ENCODE measurements around the gene FGGY.

The FGGY gene

GRCh38 chr1:59419361-59420140 lies 122.7 kb downstream of the FGGY start:
- DNase-seq, result no peak

DNA sequence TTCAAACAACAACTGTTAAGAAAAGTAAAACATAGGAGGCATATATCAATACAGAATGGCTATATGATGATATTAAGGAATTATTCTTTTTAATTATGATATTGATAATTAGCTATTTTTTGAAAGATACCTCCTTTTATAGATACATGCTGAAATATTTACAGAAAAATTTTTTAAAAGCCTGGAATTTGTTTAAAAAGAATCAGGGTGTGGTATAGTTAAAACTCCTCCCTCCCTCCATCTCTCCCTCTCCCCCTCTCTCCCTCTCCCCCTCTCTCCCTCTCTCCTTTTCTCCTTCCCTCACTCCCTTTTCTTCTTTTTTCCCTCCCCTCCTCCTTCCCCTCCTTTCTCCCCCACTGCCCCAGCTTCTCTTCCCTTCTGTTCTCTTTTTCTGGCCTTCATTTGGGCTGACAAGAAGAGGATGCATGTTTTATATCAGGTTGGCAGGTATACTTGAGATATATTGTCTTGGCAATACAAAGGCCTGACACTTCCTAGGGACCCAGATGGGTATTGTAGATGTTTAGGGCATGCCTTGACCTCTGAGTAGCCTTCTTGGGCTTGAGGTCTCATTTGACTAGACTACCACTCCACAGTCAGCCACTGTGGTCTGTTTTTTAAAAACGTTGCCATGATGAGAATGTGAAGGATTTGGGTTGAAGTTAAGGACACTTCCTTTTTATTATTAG lies 124.5 kb downstream of the FGGY start:
- no peak for DNase-seq

- DNase-seq, result no peak
Observed at GRCh38 chr1:59422921-59423575, 126.2 kb downstream of the FGGY start.

- DNase-seq, result no peak
Observed at GRCh38 chr1:59427155-59427554, 130.3 kb downstream of the FGGY start.

GRCh38 chr1:59427784-59428183 lies 130.9 kb downstream of the FGGY start:
- no peak for DNase-seq

DNA sequence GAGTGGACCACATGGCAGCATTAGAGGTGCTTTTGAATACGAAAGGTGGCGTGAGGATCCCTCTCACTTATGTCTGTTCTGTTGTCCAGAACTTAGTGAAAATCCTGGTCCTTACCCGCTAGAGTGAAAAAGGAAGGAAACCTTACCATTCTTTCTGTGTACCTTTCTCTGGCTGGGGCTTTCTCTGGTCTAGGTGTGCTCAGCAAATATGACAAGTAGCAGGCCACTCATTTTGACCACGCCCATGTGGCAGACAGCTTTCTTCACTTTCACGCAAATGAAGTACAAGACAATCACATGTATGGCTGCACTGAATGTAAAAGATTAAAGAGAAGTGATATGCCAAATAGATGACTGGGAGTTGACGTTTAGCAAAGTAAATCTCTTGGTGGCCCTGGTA lies 131.9 kb downstream of the FGGY start:
- DNase-seq, result no peak

GRCh38 chr1:59429656-59430055 lies 132.8 kb downstream of the FGGY start:
- DNase-seq, result no peak

DNA sequence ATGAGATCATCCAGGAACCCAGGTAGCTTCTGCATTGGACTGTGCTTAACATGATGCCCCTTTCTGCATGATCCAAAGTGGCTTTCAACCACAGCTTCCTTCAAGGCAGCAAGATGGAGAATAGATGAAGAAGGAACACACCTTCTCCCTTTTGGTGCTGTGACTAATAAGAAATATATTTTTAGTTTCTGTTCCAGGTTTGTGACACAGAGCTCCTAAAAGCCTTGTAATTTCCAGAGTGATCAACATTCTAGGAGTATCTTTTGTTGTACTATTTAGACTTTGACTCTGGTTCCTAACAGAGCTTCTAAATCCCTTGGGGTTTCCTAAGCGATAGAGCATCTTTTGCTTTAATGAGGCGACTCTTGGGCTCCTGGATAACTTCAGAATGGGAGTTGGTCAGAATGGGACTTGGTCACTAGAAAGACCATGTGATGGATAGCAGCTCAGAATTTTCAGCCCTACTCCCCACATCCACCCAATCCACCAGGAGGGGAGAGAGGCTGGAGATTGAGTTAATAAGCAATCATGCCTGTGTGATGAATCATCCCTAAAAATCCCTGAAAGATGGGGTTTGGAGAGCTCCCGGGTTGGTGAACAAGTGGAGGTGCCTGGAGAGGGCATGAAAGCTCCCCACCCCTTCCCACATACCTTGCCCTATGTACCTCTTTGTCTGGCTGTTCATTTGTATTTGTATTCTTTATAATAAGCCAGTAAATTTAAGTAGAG lies 134.8 kb downstream of the FGGY start:
- no peak for DNase-seq

GRCh38 chr1:59432531-59433439 lies 135.9 kb downstream of the FGGY start:
- no peak for DNase-seq

- no peak for DNase-seq
Observed at GRCh38 chr1:59433440-59433813, 136.5 kb downstream of the FGGY start.

DNA sequence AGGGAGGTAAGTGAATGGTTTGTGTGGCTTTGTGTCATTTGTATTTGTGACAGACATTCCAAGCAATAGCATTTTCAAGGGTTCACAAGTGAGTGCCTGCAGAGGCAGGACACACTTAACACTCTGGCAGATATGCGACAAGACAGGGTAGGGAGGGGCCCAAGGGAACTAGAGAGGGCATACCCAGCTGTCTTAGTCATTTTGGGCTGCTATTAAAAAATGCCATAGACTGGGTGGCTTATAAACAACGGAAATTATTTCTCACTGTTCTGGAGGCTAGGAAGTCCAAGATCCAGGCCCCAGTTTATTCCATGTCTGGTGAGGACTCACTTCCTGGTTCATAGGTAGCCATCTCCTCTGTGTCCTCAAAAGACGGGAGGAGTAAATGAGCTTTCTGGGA lies 137.4 kb downstream of the FGGY start:
- DNase-seq, result no peak

DNA sequence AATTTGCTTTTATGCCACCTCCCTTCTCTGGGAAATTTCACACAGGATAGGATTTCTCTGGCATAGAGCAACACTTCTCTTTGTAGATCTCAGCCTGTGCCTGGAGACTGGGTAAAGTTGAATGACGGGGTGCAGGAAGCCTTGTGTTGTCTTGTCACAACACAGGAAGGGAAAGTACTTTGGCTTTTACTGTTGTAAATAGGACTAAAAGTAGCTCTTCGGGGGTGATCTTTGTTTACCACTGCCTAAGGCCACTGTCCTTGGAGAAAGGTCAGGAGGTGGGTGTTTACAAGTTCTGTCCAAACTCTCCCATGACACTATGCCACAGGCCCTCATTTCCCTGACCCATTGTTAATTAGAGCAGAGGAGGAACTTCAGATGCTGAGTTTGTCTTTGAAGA lies 139.7 kb downstream of the FGGY start:
- no peak for DNase-seq

DNA sequence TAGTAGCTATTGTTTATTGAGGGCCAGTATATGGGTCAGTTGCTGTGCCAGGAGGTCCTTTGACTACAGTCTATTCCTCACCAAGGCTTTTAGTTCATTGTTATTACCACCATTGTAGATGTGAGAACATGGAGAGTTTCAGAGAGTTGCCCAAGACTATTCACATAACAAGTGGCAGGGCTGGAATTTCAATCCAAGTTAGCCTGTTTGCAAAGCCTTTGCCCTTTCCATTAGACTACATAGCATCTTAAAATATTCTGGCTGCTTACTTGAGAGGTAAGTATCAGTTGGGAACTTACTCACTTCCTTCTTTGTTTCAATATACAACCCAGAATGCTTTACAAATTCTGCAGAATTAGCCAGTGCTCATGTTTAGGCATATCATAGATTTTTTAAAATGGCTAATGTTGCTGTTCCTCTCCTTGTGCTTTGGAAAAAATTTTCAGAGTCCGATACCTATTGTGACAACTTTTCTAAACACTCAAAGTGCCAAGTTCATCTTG lies 141.2 kb downstream of the FGGY start:
- DNase-seq, result no peak

- DNase-seq, result no peak
Observed at GRCh38 chr1:59442492-59442891, 145.6 kb downstream of the FGGY start.

- no peak for DNase-seq
Observed at GRCh38 chr1:59443310-59443709, 146.4 kb downstream of the FGGY start.

DNA sequence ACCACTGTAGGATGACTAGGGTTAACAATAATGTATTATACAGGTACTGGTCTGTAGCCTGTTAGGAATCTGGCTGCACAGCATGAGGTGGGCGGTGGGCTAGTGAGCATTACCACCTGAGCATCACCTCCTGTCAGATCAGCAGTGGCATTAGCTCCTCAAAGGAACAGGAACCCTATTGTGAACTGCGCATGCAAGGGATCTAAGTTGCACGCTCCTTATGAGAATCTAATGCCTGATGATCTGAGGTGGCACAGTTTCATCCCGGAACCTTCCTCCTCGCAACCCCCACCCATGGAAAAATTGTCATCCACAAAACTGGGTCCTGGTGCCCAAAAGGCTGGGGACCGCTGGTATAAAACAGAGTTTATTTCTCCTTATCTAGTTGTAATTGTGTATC lies 147.6 kb downstream of the FGGY start:
- DNase-seq, result no peak

- DNase-seq, result no peak
Observed at GRCh38 chr1:59445040-59445439, 148.1 kb downstream of the FGGY start.

GRCh38 chr1:59446257-59446901 lies 149.5 kb downstream of the FGGY start:
- DNase-seq, result no peak

DNA sequence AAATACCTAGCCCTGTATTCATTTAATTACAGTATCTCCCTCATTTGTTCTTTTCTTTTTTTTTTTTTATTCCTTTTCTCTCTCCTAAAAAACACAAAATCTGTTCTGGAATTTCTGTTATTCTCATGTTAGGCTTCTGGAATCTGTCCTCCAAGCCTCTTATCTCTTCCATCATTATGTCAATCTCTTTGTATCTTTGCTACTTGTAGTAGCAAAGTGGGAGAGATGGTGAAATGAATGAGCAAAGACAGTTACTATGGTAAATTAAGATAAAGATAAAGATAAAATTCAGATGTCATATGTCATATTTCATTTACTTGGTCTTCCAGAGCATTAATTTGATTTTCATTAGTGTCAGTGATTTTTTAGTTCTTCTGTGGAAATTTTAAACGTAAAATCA lies 155.1 kb downstream of the FGGY start:
- no peak for DNase-seq

- no peak for DNase-seq
Observed at GRCh38 chr1:59452559-59452958, 155.7 kb downstream of the FGGY start.

DNA sequence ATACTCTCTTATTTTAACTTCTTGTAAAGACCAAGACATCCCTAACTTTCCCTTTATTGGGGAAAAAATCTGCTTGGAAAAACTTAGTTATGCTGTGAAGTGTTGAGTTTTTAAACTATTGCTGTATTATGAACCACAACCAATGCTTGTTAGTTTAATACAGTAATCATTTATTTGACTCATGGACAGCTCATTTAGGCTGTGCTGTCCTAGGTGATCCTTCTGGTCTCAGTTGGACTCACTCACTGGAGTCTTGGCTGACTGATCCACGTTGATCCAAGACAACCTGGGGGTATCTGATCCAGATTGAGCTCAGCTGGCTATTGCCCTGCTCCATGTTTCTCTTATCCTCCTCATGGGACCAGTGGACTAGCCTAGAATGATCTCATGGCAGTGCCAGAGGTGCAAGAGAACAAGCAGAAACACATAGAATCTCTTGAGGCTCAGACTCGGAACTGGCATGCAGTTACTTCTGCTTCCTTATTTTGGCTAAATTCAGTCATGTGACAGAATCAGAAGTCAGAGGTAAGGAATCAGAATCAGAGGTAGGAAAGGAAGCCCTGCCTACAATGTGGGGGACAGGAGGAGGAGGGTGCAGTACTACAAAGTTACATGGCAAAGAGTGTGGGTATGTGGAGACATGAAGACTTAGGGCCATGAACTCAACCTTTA lies 156.5 kb downstream of the FGGY start:
- DNase-seq, result no peak

Measured in CD4-positive, alpha-beta T cell treated with Interleukin-17A for 1 hour (primary cell).